MV-4-11 (cell line): ENCODE data around the gene TMBIM1.

Experiments used
- DNase-seq: peaks from one replicate; lab custom pipeline; 2025; lab: John Stamatoyannopoulos, UW

The TMBIM1 gene

DNA sequence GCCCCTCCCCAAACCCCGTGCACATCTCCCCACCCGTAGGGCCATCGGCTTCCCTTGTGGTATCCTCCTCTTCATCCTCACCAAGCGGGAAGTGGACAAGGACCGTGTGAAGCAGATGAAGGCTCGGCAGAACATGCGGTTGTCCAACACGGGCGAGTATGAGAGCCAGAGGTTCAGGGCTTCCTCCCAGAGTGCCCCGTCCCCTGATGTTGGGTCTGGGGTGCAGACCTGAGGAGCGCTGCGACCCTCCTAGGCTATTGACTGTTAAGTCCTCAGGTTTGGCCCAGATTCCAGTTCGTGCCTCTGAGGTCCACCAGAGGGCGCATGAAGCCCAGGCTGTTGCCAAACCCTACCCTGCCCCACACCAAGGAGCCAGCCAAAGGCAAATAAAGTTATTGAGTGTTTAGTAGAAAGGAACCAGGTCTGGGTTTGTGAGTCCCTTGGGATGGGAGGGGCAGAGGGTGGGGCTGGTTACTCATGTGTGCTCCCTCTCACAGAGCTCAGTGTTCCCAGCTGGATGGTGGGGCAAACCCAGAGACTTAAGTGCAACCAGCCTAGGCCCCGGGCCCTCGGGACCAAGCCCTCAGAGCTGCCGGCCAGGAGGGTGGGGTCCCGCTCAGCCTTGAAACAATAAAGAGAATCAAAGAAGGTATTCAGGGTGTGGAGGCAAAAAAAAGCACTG lies 19.6 kb downstream of the TMBIM1 start:
- peak; percentile 68 for DNase-seq

DNA sequence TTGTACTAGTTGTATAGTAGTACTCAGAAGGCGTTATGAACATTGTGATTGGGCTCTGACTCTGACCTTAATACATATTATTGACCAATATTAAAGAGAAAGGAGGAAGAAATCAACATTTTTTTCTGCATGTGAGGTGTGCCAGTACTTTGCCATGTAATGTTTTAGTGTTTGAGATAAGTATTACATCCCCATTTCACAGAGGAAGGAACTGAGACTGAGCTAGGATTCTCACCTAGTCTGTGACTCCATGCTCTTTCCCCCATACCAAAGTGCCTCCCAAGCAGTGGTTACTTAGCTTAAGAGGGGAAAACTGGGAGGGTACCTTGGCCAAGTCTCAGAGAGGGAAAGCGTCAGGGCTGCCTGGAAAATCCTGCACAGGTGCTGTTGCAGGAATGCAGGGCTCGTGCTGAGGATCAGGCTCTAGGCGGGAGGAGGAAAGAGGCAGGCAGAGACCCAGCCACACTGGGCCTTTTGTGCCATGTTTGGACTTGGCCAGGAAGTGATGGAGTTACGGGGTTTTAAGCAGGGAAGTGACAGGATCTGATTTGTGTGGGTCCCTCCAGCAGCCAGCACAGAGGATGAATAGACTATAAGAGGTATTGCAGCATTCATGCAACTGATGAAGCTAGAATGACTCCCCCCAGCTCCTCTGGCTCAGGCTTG lies 20.3 kb downstream of the TMBIM1 start:
- DNase-seq, result no peak

GRCh38 chr2:218271487-218271797 lies 20.9 kb downstream of the TMBIM1 start:
- DNase-seq, result no peak

- no peak for DNase-seq
Measured at GRCh38 chr2:218270721-218271486, 21.4 kb downstream of the TMBIM1 start.

- DNase-seq, result peak; percentile 99
Measured at GRCh38 chr2:218269900-218270720, 22.2 kb downstream of the TMBIM1 start, which contains the start of the genes AAMP and PNKD. AAMP (minus strand) TSS chr2:218270137; CDS start chr2:218270086, 51 bp downstream. PNKD (plus strand) TSS chr2:218270519; CDS start chr2:218270536, 17 bp downstream.

- DNase-seq, result no peak
Measured at GRCh38 chr2:218267259-218267658, 25.0 kb downstream of the TMBIM1 start.

DNA sequence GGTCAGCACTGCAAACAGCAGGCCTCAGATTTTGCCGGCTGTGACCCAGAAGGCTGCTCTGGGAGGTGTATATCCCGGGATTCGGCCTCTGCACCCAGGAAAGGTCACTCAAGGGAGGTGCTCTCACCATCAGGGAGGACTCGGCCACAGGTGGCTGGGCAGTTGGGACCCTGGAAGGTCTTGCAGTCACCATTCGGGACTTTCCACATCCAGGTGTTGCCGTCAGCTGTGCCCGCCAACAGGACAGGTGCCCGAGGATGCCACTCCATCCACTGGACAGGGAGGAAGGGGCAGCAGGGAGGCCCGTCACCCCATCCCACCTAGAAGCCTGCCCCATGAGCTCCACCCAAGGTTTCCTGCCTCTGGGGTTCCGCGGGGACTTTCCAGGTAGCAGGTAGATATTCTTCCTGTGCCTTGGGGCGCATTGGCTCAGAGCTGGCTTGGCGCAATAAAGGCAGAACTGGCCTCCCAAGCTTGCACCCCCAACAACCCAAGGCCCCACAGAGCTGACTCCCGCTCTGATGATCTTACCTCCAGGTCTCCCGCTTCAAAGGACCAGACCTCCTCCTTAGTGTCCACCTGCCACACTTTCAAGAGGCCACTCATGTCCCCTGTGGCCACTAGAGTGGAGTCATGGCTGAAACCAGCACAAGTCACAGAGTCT lies 25.9 kb downstream of the TMBIM1 start:
- DNase-seq, result no peak

GRCh38 chr2:218265626-218266025 lies 26.7 kb downstream of the TMBIM1 start:
- DNase-seq, result no peak

GRCh38 chr2:218264773-218265561 lies 27.3 kb downstream of the TMBIM1 start:
- no peak for DNase-seq

DNA sequence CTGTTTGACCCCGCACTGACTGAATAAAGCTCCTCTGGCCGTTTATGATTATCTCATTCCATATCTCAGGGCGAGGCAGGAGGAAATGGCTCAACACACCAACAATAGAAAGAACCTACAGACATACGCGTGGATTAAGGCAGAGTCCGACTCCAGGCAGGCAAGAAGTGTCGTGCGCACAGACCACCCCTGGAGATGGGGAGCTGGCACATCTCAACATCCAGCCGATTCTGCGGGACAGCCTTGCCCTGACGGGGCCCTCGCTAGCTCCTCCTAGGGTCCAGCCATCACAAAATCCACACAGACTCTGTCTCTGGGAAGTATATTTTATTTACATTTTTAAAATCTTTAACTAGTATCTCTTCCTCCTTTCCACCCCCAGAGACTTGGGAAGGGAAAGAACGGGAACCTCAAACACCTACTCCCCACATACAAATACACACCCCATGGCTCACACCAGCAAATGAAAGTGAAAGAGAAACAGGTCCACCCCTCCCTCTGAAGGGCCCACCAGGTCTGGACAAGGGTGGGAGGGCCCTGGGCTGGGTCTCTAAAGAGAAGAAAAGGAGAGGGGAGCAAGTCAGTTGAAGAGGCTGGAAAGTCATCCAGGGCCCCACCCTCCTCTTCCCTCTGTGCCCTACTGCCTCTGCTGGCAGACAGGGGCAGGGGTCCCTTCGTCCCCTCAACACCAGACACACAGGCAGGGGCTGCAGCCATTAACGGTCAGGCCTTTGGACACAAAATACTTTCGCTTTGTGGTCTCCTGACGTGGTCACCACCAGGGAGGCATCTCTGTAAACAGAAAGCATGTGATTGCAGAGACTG lies 28.3 kb downstream of the TMBIM1 start:
- peak; percentile 6 for DNase-seq

- no peak for DNase-seq
Measured at GRCh38 chr2:218262631-218263586, 29.4 kb downstream of the TMBIM1 start.

DNA sequence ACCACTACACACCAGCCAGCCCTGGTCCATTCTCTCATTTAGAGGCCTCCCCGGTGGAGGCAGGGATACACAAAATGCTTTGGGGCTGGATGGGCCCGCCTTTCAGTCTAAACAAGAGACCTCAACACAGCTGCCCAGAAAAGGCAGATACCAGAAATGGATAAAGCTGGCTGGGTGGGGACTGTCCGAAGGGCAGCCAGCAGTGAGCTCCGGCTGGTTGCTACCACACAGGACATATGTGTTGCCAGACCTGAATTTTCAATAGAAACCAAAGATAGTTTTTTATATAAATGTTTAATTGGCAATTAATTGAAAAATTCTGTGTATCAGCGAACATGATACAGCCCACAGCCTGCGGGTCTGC lies 30.1 kb downstream of the TMBIM1 start:
- no peak for DNase-seq

- peak; percentile 80 for DNase-seq
Measured at GRCh38 chr2:218261423-218262236, 30.7 kb downstream of the TMBIM1 start.

GRCh38 chr2:218260742-218261422 lies 31.4 kb downstream of the TMBIM1 start, which contains the start of gene GPBAR1:
GPBAR1 (plus strand) TSS chr2:218261015; CDS start chr2:218262725, 1,710 bp downstream.
- no peak for DNase-seq

GRCh38 chr2:218260166-218260565 lies 32.1 kb downstream of the TMBIM1 start:
- no peak for DNase-seq

GRCh38 chr2:218259099-218259961 lies 33.0 kb downstream of the TMBIM1 start:
- DNase-seq, result peak; percentile 68
